SK-N-SH (cell line): ENCODE measurements around the gene PAOX. TPM values are rescaled to one million over a fixed set of nuclear protein-coding genes. Genes with fewer than 3 reads are reported as not detected.

Experiments used
- CTCF ChIA-PET: fragments of 300-600, 350-600 bp; formaldehyde crosslinking; extraction: SDS; loops from one replicate; lab custom pipeline; 2021; lab: Yijun Ruan, JAX
- POLR2A ChIA-PET: fragments of 350-600 bp; sonication (Branson Sonifier 250); formaldehyde crosslinking; extraction: SDS; loops from one replicate; lab custom pipeline; 2020; ENCODE audit warnings: antibody characterized with exemption, inconsistent platforms; lab: Yijun Ruan, JAX
- DNase-seq: peaks from one replicate; pipeline ENCODE4 v3.0.0; 2012
- H2AFZ ChIP-seq: fragments of 200-600 bp; sonication (generic); 2 replicates; pipeline ENCODE4 v1.8.1; 2016; ENCODE audit warnings: antibody characterized with exemption, mild to moderate bottlenecking, low read depth
- H3F3A ChIP-seq: fragments of 200-600 bp; sonication (generic); replicated peaks from 2 replicates; pipeline ENCODE3; 2016; ENCODE audit warnings: antibody characterized with exemption, mild to moderate bottlenecking; ENCODE audit not compliant: insufficient read depth
- H3K27ac ChIP-seq, 2 experiments: fragments of 200-500 bp in 1 of 2; fragments of 200-600 bp in 1 of 2; sonication (Bioruptor generic) in 1 of 2; sonication (generic), shearing (Covaris generic) in 1 of 2; 2 replicates each; pipeline versions ENCODE4 v1.5.1 to v1.6.1; 2014 to 2016; ENCODE audit warnings: low read depth in 2 of 2, inconsistent platforms in 1 of 2, low read length in 1 of 2, mild to moderate bottlenecking in 1 of 2, mixed read lengths in 1 of 2
- H3K27me3 ChIP-seq: fragments of 200-600 bp; sonication (generic), shearing (Covaris generic); 2 replicates; pipeline ENCODE4 v1.6.1; 2016; ENCODE audit warnings: mixed run types; ENCODE audit not compliant: insufficient read depth
- H3K36me3 ChIP-seq, 2 experiments: fragments of 200-500 bp in 1 of 2; fragments of 200-600 bp in 1 of 2; sonication (Bioruptor generic) in 1 of 2; sonication (generic) in 1 of 2; replicated peaks in 1 of 2; 2 replicates each; pipeline versions ENCODE3 to v1.5.1; 2014 to 2016; ENCODE audit warnings: low read length in 1 of 2, mild to moderate bottlenecking in 1 of 2; ENCODE audit not compliant: insufficient read depth in 2 of 2, control insufficient read depth in 1 of 2
- H3K4me1 ChIP-seq, 2 experiments: fragments of 200-500 bp in 1 of 2; fragments of 200-600 bp in 1 of 2; sonication (Bioruptor generic) in 1 of 2; sonication (generic), shearing (Covaris generic) in 1 of 2; 2 replicates each; pipeline versions ENCODE4 v1.5.1 to v1.6.1; 2014 to 2016; ENCODE audit warnings: low read depth in 1 of 2, low read length in 1 of 2, mixed run types in 1 of 2; ENCODE audit not compliant: insufficient read depth in 2 of 2, control insufficient read depth in 1 of 2
- H3K4me2 ChIP-seq: fragments of 200-600 bp; sonication (generic), shearing (Covaris generic); 2 replicates; pipeline ENCODE4 v1.6.1; 2017; ENCODE audit warnings: mixed run types
- H3K4me3 ChIP-seq, 2 experiments: fragments of 200-500 bp in 1 of 2; fragments of 200-600 bp in 1 of 2; sonication (Bioruptor generic) in 1 of 2; sonication (generic), shearing (Covaris generic) in 1 of 2; 2 replicates each; pipeline versions ENCODE4 v1.5.1 to v1.8.1; 2014 to 2016; ENCODE audit warnings: low read depth in 2 of 2, inconsistent platforms in 1 of 2, low read length in 1 of 2, mild to moderate bottlenecking in 1 of 2, mixed read lengths in 1 of 2, moderate library complexity in 1 of 2
- H3K79me2 ChIP-seq: fragments of 200-600 bp; sonication (generic); 2 replicates; pipeline ENCODE4 v1.8.1; 2017; ENCODE audit warnings: mild to moderate bottlenecking; ENCODE audit not compliant: insufficient read depth
- H3K9ac ChIP-seq: fragments of 200-600 bp; sonication (generic); 2 replicates; pipeline ENCODE4 v1.6.1; 2017; ENCODE audit warnings: mixed run types
- H3K9me2 ChIP-seq: fragments of 200-600 bp; sonication (generic); 2 replicates; pipeline ENCODE4 v1.6.1; 2017; ENCODE audit warnings: mixed run types
- H3K9me3 ChIP-seq: fragments of 200-600 bp; sonication (generic); 2 replicates; pipeline ENCODE4 v1.6.1; 2017; ENCODE audit warnings: mixed run types, mild to moderate bottlenecking, moderate library complexity
- H4K20me1 ChIP-seq: fragments of 200-600 bp; sonication (generic); 2 replicates; pipeline ENCODE4 v1.6.1; 2017; ENCODE audit warnings: mild to moderate bottlenecking, mixed run types; ENCODE audit not compliant: insufficient read depth
- ELF1 ChIP-seq: IDR thresholded peaks from 2 replicates; pipeline ENCODE4 v1.4.0; 2012
- EP300 ChIP-seq, 2 experiments: IDR thresholded peaks; 2 replicates each; pipeline versions ENCODE4 v1.4.0 to v1.6.1; 2012; ENCODE audit warnings: borderline replicate concordance in 1 of 2, low read depth in 1 of 2, low read length in 1 of 2
- EZH2phosphoT487 ChIP-seq: fragments of 200-600 bp; sonication (generic); IDR thresholded peaks from 2 replicates; pipeline ENCODE4 v1.6.1; 2017; ENCODE audit warnings: low read depth, mixed run types, mild to moderate bottlenecking, antibody characterized with exemption, moderate library complexity, borderline replicate concordance
- FOSL2 ChIP-seq: IDR thresholded peaks from 2 replicates; pipeline ENCODE4 v1.4.0; 2012; ENCODE audit warnings: low read depth, mild to moderate bottlenecking, moderate library complexity, borderline replicate concordance
- FOXM1 ChIP-seq: IDR thresholded peaks from 2 replicates; pipeline ENCODE4 v1.4.0; 2012; ENCODE audit warnings: low read depth, mild to moderate bottlenecking
- GABPA ChIP-seq: IDR thresholded peaks from 2 replicates; pipeline ENCODE4 v1.4.0; 2012; ENCODE audit warnings: low read depth, mild to moderate bottlenecking
- GATA2 ChIP-seq: sonication (generic); formaldehyde crosslinking; IDR thresholded peaks from 2 replicates; pipeline ENCODE4 v1.5.0; 2020; ENCODE audit warnings: mild to moderate bottlenecking, missing genetic modification reagents
- NFIC ChIP-seq: IDR thresholded peaks from 2 replicates; pipeline ENCODE4 v1.4.0; 2012; ENCODE audit warnings: borderline replicate concordance
- RCOR1 ChIP-seq: fragments of 150-350 bp; IDR thresholded peaks from 2 replicates; pipeline ENCODE4 v1.6.1; 2017; ENCODE audit warnings: antibody characterized with exemption, low read length
- RXRA ChIP-seq: IDR thresholded peaks from 2 replicates; pipeline ENCODE4 v1.4.0; 2012; ENCODE audit warnings: low read depth, mild to moderate bottlenecking, borderline replicate concordance
- SMC3 ChIP-seq: IDR thresholded peaks from 2 replicates; pipeline ENCODE4 v1.6.1; 2012; ENCODE audit warnings: low read depth, low read length, improper control_type of control experiment
- TAF1 ChIP-seq: IDR thresholded peaks from 2 replicates; pipeline ENCODE4 v1.6.1; 2012; ENCODE audit warnings: low read depth, mild to moderate bottlenecking, low read length, moderate library complexity, borderline replicate concordance
- TCF12 ChIP-seq: IDR thresholded peaks from 2 replicates; pipeline ENCODE4 v1.4.0; 2012
- TEAD4 ChIP-seq: IDR thresholded peaks from 2 replicates; pipeline ENCODE4 v1.4.0; 2012; ENCODE audit warnings: mild to moderate bottlenecking, borderline replicate concordance; ENCODE audit not compliant: insufficient read depth
- WGBS: methylation state at CpG from one replicate; pipeline ENCODE4 v1.1.6; 2017; ENCODE audit warnings: low lambda C conversion rate; 5-methylcytosine and 5-hydroxymethylcytosine counted together
- polyA plus RNA-seq, 3 experiments: library from polyadenylated mRNA; depleted of rRNA; stranded (reverse); fragments of >200 nt; gene quantifications; 2 replicates each; pipeline ENCODE4 v1.2.3, GENCODE V29; 2012
- TF ChIP-seq, protein P1 (sequence below): fragments of 200-600 bp; sonication (generic); IDR thresholded peaks from 2 replicates; pipeline ENCODE4 v1.6.1; 2017; ENCODE audit warnings: antibody characterized with exemption, mild to moderate bottlenecking, moderate library complexity
- TF ChIP-seq, protein P2 (sequence below): IDR thresholded peaks from 2 replicates; pipeline ENCODE4 v1.4.0; 2012; ENCODE audit warnings: low read depth, borderline replicate concordance
- TF ChIP-seq, protein P3 (sequence below): fragments of 150-350 bp; IDR thresholded peaks from 2 replicates; pipeline ENCODE4 v1.6.1; 2016; ENCODE audit warnings: mild to moderate bottlenecking, low read depth, low read length
- TF ChIP-seq, protein P4 (sequence below): IDR thresholded peaks from 2 replicates; pipeline ENCODE4 v1.4.0; 2012; ENCODE audit warnings: low read depth, borderline replicate concordance
- TF ChIP-seq, protein P5 (sequence below): fragments of 150-350 bp; IDR thresholded peaks from 2 replicates; pipeline ENCODE4 v1.6.1; 2017; ENCODE audit warnings: antibody characterized with exemption, low read length, low read depth, borderline replicate concordance
- TF ChIP-seq, protein P6 (sequence below): IDR thresholded peaks from 2 replicates; pipeline ENCODE4 v1.4.0; 2012; ENCODE audit warnings: low read depth

Gene PAOX
- polyA plus RNA-seq, 1 of the 3 experiments (the other 2 are of a cell fraction): 6.2 TPM

DNA sequence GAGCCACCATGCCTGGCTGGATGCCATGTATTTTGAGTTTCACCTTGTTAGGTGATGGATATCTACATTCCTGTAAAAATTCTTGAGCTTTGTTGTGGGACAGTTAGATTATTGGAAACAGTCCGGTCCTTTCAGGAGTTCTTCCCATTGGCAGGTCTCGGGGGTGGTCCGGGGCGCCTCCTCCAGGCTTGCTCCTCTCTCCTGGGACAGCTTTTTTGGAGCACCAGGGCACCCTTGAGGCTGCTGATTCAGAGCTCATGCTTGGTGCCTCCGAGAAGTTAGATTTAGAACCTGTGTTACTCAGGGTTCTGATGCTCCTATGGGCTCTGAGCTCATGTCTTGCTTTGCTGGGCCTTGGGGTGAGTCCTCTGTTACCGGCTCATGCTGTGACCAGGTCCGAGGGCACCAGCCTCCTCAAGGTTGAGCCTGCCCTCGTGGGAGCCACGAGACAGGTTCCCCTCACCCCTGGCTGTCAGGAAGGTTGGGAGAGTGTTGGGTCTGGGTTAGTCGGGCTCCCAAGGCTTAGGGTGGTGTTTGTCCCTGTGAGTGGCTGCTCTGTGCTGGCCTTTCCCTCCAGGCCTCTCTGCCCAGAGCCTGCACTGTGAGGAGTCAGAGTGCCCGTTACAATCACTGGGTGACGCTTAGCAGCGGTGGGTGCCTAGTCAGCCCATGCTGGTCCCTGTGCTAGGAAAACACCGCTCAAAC, 39.4 kb downstream of the PAOX start:
- 96% methylated on average over 10 of the region's 14 CpGs for WGBS

More for the DNA sequence above, 39.4 kb downstream of the PAOX start:
- Histone ChIP-seq H4K20me1 (peaks cover 20% of the 10 kb centered on the region; the same call in 1 of the 2 replicates), H3K4me2 (no peak overlapping the region), H2AFZ (no peak overlapping the region), H3K9me3 (no peaks in the 10 kb centered on the region), H3K36me3 (peaks cover 10 to 30% of the 10 kb centered on the region in 2 experiments), H3K27ac (no peak overlapping the region), H3K4me3 (no peak overlapping the region), H3K4me1 (no peaks in the 10 kb centered on the region; a peak in 1 of 4 replicates), H3K9ac (no peak overlapping the region), H3F3A (no peaks in the 10 kb centered on the region), H3K27me3 (no peaks in the 10 kb centered on the region), H3K79me2 (peaks cover 3% of the 10 kb centered on the region; the same call in 1 of the 2 replicates), H3K9me2 (no peaks in the 10 kb centered on the region)
- DNase-seq: no peak
- ChIA-PET POLR2A (no interaction called here), CTCF (no interaction called here)
- TF ChIP-seq EP300 (IDR thresholded peaks at IDR 0.05; ENCODE audit: borderline replicate concordance in 1 of 2, low read depth in 1 of 2, low read length in 1 of 2): no peak
- TF ChIP-seq, protein P1, sequence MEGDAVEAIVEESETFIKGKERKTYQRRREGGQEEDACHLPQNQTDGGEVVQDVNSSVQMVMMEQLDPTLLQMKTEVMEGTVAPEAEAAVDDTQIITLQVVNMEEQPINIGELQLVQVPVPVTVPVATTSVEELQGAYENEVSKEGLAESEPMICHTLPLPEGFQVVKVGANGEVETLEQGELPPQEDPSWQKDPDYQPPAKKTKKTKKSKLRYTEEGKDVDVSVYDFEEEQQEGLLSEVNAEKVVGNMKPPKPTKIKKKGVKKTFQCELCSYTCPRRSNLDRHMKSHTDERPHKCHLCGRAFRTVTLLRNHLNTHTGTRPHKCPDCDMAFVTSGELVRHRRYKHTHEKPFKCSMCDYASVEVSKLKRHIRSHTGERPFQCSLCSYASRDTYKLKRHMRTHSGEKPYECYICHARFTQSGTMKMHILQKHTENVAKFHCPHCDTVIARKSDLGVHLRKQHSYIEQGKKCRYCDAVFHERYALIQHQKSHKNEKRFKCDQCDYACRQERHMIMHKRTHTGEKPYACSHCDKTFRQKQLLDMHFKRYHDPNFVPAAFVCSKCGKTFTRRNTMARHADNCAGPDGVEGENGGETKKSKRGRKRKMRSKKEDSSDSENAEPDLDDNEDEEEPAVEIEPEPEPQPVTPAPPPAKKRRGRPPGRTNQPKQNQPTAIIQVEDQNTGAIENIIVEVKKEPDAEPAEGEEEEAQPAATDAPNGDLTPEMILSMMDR: no peak
- TF ChIP-seq, protein P2, sequence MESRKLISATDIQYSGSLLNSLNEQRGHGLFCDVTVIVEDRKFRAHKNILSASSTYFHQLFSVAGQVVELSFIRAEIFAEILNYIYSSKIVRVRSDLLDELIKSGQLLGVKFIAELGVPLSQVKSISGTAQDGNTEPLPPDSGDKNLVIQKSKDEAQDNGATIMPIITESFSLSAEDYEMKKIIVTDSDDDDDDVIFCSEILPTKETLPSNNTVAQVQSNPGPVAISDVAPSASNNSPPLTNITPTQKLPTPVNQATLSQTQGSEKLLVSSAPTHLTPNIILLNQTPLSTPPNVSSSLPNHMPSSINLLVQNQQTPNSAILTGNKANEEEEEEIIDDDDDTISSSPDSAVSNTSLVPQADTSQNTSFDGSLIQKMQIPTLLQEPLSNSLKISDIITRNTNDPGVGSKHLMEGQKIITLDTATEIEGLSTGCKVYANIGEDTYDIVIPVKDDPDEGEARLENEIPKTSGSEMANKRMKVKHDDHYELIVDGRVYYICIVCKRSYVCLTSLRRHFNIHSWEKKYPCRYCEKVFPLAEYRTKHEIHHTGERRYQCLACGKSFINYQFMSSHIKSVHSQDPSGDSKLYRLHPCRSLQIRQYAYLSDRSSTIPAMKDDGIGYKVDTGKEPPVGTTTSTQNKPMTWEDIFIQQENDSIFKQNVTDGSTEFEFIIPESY: no peak
- TF ChIP-seq, protein P3, sequence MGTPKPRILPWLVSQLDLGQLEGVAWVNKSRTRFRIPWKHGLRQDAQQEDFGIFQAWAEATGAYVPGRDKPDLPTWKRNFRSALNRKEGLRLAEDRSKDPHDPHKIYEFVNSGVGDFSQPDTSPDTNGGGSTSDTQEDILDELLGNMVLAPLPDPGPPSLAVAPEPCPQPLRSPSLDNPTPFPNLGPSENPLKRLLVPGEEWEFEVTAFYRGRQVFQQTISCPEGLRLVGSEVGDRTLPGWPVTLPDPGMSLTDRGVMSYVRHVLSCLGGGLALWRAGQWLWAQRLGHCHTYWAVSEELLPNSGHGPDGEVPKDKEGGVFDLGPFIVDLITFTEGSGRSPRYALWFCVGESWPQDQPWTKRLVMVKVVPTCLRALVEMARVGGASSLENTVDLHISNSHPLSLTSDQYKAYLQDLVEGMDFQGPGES: no peak
- TF ChIP-seq, protein P4, sequence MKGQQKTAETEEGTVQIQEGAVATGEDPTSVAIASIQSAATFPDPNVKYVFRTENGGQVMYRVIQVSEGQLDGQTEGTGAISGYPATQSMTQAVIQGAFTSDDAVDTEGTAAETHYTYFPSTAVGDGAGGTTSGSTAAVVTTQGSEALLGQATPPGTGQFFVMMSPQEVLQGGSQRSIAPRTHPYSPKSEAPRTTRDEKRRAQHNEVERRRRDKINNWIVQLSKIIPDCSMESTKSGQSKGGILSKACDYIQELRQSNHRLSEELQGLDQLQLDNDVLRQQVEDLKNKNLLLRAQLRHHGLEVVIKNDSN: no peak
- TF ChIP-seq GABPA: no peak
- TF ChIP-seq, protein P5, sequence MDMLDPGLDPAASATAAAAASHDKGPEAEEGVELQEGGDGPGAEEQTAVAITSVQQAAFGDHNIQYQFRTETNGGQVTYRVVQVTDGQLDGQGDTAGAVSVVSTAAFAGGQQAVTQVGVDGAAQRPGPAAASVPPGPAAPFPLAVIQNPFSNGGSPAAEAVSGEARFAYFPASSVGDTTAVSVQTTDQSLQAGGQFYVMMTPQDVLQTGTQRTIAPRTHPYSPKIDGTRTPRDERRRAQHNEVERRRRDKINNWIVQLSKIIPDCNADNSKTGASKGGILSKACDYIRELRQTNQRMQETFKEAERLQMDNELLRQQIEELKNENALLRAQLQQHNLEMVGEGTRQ: no peak
- TF ChIP-seq SMC3: no peak
- no peak for TF ChIP-seq FOSL2
- TF ChIP-seq, protein P6, sequence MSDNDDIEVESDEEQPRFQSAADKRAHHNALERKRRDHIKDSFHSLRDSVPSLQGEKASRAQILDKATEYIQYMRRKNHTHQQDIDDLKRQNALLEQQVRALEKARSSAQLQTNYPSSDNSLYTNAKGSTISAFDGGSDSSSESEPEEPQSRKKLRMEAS: no peak
- TF ChIP-seq RCOR1: no peak
- no peak for TF ChIP-seq TAF1
- TF ChIP-seq FOXM1: no peak
- TF ChIP-seq RXRA: no peak
- no peak for TF ChIP-seq TCF12
- no peak for TF ChIP-seq ELF1
- TF ChIP-seq TEAD4: no peak
- TF ChIP-seq GATA2 (CRISPR knock-in tag): no peak
- no peak for TF ChIP-seq NFIC
- no peak for TF ChIP-seq EZH2phosphoT487
